Measurements from ENCODE around the gene TTC31.

GRCh38 chr2:74472945-74473258, 10.0 kb upstream of the TTC31 start:
- TF ChIP-seq CTCF (conservative IDR thresholded peaks at IDR 0.05; ENCODE audit: low read depth, low read length) (no peak), EZH2 (IDR thresholded peaks at IDR 0.05; ENCODE audit: borderline replicate concordance, low read depth, low read length, poor library complexity, severe bottlenecking) (no peak)
